ENCODE data around the gene TMEM134.

DNA sequence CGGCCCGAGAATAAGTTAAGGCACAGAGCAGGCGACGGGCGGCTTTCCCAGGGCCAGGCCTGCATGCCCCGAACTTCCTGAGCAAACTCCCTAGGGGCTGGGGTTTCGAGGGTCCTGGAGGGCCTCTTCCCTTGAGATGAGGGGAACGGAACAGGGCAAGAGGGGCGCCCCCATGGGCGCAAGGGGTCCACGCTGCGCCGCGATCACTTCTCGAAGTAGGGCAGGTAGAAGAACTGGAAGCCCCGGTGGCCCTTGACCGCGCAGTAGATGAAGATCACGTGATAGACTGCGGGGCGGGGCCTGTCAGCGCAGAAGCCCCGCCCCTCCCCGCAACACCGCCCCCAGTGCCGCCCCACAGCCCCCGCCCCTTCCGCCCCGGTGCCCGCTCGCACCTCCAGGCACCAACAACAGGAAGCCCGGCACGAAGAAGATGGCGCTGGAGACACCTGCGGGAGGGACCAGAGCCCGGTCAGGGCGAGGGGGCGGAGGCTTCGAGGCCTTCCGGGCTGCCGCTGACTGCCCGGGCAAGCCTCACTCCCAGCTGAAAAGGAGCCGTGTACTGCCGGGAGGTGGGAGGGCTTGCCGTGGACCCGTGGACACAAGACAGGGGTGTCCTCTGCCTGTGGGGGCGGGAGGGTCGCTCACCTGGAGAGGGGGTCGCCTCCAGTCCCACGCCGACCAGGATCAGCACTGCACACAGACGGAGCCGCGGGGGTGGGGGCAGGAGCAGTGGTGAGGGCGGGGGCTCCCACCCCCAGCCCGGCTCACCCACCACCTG, 4.5 kb downstream of the TMEM134 start:
- TF ChIP-seq CTCF (IDR thresholded peaks at IDR 0.05; ENCODE audit: low read depth, low read length, poor library complexity, severe bottlenecking) = no peak
- no peak for TF ChIP-seq EZH2phosphoT487 (IDR thresholded peaks at IDR 0.05; ENCODE audit: borderline replicate concordance, low read length)
